ENCODE measurements around the gene CTCF.

- TF ChIP-seq, protein P1, sequence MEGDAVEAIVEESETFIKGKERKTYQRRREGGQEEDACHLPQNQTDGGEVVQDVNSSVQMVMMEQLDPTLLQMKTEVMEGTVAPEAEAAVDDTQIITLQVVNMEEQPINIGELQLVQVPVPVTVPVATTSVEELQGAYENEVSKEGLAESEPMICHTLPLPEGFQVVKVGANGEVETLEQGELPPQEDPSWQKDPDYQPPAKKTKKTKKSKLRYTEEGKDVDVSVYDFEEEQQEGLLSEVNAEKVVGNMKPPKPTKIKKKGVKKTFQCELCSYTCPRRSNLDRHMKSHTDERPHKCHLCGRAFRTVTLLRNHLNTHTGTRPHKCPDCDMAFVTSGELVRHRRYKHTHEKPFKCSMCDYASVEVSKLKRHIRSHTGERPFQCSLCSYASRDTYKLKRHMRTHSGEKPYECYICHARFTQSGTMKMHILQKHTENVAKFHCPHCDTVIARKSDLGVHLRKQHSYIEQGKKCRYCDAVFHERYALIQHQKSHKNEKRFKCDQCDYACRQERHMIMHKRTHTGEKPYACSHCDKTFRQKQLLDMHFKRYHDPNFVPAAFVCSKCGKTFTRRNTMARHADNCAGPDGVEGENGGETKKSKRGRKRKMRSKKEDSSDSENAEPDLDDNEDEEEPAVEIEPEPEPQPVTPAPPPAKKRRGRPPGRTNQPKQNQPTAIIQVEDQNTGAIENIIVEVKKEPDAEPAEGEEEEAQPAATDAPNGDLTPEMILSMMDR (IDR thresholded peaks at IDR 0.05; ENCODE audit: extremely low read depth in 1 of 2, insufficient read depth in 1 of 2, low read depth in 1 of 2, low read length in 2 of 2) = no peak
- TF ChIP-seq POLR2AphosphoS5 (IDR thresholded peaks at IDR 0.05; ENCODE audit: insufficient read depth, low read depth, low read length) = no peak
- no peak for TF ChIP-seq POLR2A (IDR thresholded peaks at IDR 0.05; ENCODE audit: low read depth, low read length)
These were observed 79.7 kb downstream of the CTCF start for GRCh38 chr16:67641779-67642708.

All from endothelial cell of umbilical vein (primary cell).